NCI-H2107 (cell line): ENCODE results near the gene RAMP1.
"Not testable (repeated sequence)": the region's sequence is repeated elsewhere in the genome, so short reads cannot be mapped to it uniquely, and the experiment has no call there.

Source experiments
- DNase-seq: peaks from one replicate; lab custom pipeline; 2025; lab: John Stamatoyannopoulos, UW

Gene RAMP1

GRCh38 chr2:237951354-237951753, 91.9 kb downstream of the RAMP1 start:
- not testable (repeated sequence) for DNase-seq

GRCh38 chr2:237951878-237952277, 92.5 kb downstream of the RAMP1 start:
- DNase-seq, result no peak

GRCh38 chr2:237952851-237953250, 93.4 kb downstream of the RAMP1 start:
- DNase-seq, result no peak

GRCh38 chr2:237955640-237956401, 96.4 kb downstream of the RAMP1 start:
- DNase-seq, result no peak

- no peak for DNase-seq
These were observed 96.9 kb downstream of the RAMP1 start for GRCh38 chr2:237956402-237956736.

- no peak for DNase-seq
These were observed 102.2 kb downstream of the RAMP1 start for GRCh38 chr2:237961637-237962036.
